AG10803 (cell line): Measurements from ENCODE around the gene GABRB2.
A peak's percentile ranks its signal among the peaks of the same experiment; 100 is the strongest.

Source experiments
- DNase-seq: peaks from one replicate; pipeline ENCODE4 v3.0.0; 2010; ENCODE audit warnings: low read depth
- H3K4me3 ChIP-seq: 2 replicates; pipeline ENCODE4 v1.5.1; 2011; ENCODE audit warnings: mild to moderate bottlenecking, low read length, control low read depth
- CTCF ChIP-seq: conservative IDR thresholded peaks from 2 replicates; pipeline ENCODE4 v1.5.1; 2011; ENCODE audit warnings: mild to moderate bottlenecking, low read length, control low read depth, inconsistent platforms

The GABRB2 gene

GRCh38 chr5:161548487-161549094 lies 2.1 kb upstream of the GABRB2 start:
- no peak overlapping the region for H3K4me3 ChIP-seq
- no peak for TF ChIP-seq CTCF
- no peak for DNase-seq

GRCh38 chr5:161547738-161548486 lies 1.4 kb upstream of the GABRB2 start:
- no peak for DNase-seq
- H3K4me3 ChIP-seq, result no peak overlapping the region
- no peak for TF ChIP-seq CTCF

- no peak for DNase-seq
- peak overlapping the region; percentile 16; the same call in 1 of the 2 replicates for H3K4me3 ChIP-seq
- TF ChIP-seq CTCF, result no peak
These were observed 847 bp upstream of the GABRB2 start for GRCh38 chr5:161547406-161547737.

- no peak for TF ChIP-seq CTCF
- no peak for DNase-seq
- peak overlapping the region; percentile 54 for H3K4me3 ChIP-seq
These were observed 443 bp downstream of the GABRB2 start for GRCh38 chr5:161546095-161546469.

GRCh38 chr5:161545344-161546094 lies 1.0 kb downstream of the GABRB2 start:
- DNase-seq, result no peak
- TF ChIP-seq CTCF, result no peak
- H3K4me3 ChIP-seq, result no peak overlapping the region

GRCh38 chr5:161544350-161544765 lies 2.2 kb downstream of the GABRB2 start:
- peak; percentile 87 for TF ChIP-seq CTCF
- H3K4me3 ChIP-seq, result no peak overlapping the region
- DNase-seq, result peak; percentile 39

- no peak for DNase-seq
- no peak for TF ChIP-seq CTCF
- H3K4me3 ChIP-seq, result no peak overlapping the region
These were observed 7.5 kb downstream of the GABRB2 start for GRCh38 chr5:161539016-161539415.
